NCI-H82 treated with DMSO at 0.1 percent for 48 hours (cell line): ENCODE measurements around the gene MTMR8.

Experiments used
- DNase-seq: peaks from one replicate; lab custom pipeline; 2025; ENCODE audit not compliant: unreplicated experiment; lab: John Stamatoyannopoulos, UW

MTMR8 gene

GRCh38 chrX:64321507-64321906, 73.7 kb downstream of the MTMR8 start:
- DNase-seq, result no peak

DNA sequence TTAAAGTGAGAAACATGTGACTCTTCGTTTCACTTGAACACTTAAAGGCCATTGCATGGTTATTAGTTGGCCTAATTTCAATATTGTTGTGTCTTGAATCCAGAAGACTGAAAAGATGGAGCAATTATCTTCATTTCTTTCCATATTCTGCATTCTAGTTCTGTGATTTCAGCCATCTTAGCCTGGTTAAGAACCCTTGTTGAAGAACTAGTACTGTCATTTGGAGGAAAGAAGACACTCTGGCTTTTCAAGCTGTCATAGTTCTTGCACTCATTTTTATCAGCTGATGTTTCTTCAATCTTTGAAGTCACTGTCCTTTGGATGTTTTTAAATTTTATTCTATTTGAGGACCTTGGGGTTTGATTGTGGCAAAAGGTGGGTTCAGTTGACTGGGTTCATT, 81.6 kb downstream of the MTMR8 start:
- no peak for DNase-seq

- DNase-seq, result no peak
Measured at GRCh38 chrX:64306712-64307111, 88.5 kb downstream of the MTMR8 start.

- no peak for DNase-seq
Measured at GRCh38 chrX:64291123-64291522, 104.1 kb downstream of the MTMR8 start.

DNA sequence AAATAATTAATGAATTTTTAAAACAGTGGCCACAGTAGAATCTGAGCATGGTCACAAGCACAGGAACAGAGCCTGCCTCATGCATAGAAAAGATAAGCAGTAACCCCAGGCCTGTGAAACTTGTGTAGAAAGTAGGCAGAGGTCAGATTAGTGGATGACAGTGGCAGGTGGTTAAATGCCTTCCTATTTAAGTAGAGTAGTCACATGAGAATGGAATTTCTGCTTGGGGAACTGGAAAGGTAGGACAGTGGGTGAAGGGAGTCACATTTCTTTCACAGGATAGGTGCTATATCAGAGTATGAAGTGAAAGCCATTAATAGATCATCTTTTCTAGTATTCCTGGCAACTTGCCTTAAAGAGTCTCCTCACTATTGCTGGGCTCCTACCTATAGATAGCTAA, 130.0 kb downstream of the MTMR8 start:
- no peak for DNase-seq

DNA sequence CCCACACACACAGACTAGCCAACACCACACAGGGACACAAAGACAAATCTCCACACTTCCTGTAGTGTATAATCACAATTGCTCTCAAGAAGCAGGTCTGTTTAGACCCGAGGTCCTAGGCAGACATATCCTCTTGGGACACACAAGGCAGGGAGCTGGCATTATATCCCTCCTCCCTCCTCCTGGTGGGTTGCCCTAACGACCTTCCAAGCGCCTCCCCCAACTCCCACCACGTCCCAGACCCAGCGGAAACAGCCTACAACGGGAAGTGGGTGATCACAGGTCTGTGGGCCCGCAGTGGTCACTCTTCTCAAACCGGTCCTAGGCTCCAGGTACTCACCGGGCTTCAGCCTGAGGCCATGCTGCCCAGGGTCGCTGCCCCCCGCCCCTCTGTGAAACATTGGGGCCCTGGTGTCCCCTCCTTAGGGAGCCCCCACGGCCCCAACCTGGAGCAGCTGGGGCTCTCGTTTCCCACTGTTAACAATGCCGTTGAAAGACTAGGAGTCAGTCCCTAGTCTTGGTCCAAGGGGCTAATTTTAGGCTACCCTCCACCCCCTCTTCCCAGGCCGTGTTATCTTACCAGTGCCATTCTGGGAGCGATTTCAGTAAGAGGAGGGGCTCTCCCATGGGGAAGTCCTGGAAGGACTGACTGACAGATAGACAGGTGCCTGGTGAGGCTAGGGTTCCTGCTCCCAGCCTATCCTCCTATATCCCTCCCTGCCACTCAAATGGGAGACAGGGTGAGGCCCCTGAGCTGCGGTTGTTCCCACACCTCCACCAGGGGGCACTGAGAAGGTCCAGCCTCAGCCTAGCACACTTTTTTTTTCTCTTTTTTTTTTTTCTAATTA, 164.9 kb downstream of the MTMR8 start, which contains the start of gene ASB12:
Gene ASB12, minus strand, starts transcription at position 485 of the 848 bp plus-strand sequence. CDS start 4,957 bp downstream, outside the sequence.
- DNase-seq, result no peak

GRCh38 chrX:64229154-64229553, 166.1 kb downstream of the MTMR8 start:
- no peak for DNase-seq
